HG03521 (cell line): ENCODE data around the gene NPC2.
"Not testable (repeated sequence)": the region's sequence is repeated elsewhere in the genome, so short reads cannot be mapped to it uniquely, and the experiment has no call there.

Experiments
- ATAC-seq: cut with Tn5 transposase; IDR thresholded peaks from one replicate; pipeline ENCODE4 v1.9.1; 2021; ENCODE audit warnings: mild to moderate bottlenecking, moderate library complexity; ENCODE audit not compliant: unreplicated experiment

NPC2 gene

GRCh38 chr14:74492776-74493342, at the start of gene NPC2:
NPC2 (minus strand) TSS chr14:74493305; CDS start chr14:74493274, 31 bp downstream.
- ATAC-seq: no peak

- ATAC-seq: no peak
These were observed 49.1 kb upstream of the NPC2 start for GRCh38 chr14:74542056-74542685.

GRCh38 chr14:74541225-74541624, 48.1 kb upstream of the NPC2 start:
- ATAC-seq: no peak

GRCh38 chr14:74539503-74539902, 46.4 kb upstream of the NPC2 start:
- no peak for ATAC-seq

GRCh38 chr14:74538411-74539391, 45.6 kb upstream of the NPC2 start:
- ATAC-seq: no peak

DNA sequence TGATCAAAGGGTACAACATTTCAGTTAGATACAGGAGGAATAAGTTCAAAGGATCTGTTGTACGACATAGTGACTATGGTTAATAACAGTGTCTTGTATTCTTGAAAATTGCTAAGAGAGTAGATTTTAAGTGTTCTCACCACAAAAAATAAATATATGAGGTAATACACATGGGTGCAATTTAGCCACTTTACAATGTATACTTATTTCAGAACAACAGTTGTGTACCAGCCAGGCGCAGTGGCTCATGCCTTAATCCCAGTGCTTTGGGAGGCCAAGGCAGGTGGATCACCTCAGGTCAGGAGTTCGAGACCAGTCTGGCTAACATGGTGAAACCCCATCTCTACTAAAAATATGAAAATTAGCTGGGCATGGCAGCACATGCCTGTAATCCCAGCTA, 43.2 kb upstream of the NPC2 start:
- not testable (repeated sequence) for ATAC-seq

GRCh38 chr14:74535756-74536325, 42.7 kb upstream of the NPC2 start:
- no peak for ATAC-seq

DNA sequence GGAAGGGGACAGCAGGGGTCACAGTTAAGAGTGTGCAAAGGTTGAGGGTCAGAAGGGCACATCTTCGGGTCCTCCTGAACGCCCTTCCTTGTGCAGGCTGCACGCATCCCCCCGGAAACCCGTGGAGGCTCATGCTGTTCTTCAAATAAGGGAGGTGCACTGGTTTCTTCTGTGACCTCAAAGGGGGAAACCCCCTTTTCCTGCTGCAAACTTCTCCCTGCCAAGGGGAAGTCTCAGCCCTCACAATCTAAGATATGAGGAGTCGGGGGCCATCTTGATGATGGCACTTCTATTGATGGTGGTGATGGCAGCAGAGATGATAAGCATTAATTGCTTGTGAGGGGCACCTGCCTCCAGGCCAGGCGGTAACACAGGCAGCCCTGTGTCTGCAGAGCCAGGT, 40.5 kb upstream of the NPC2 start:
- no peak for ATAC-seq

DNA sequence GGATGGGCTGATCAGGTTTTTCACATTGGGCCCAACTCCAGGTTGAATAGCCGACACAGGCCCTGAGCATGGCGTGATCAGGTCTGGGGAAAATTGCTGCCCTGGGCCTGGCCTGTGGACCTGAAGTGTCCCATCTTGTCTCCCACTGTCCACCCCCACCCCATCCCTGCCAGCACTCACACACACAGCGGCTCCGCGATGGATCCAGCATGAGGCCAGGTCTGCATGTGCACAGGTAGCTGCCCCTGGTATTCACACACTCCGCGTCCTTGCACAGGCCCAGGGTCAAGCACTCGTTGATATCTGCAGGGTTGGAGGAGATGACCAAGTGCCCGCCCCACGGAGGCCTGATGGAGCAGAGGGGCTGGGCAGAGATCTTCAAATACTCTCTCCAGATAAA, 39.1 kb upstream of the NPC2 start:
- ATAC-seq: no peak

DNA sequence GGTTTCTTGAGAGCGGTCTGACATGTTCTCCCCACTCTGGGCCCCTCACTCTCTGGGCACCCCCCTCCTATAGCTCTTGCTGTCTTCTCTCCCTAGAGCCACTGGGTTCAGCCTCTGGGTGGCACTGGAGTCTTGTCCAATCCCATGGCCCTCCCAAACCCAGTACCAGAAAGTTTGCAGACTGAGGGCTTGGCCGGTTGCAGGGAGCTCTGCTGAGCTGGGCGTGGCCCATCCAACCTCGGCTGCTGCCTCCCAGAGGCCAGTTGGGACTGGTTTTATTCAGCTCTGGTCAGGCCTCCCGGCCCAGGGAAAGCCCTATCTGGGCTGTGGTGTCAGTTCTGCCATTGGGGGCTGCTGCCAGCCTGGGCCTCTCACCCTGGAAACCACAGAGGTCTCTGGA, 38.4 kb upstream of the NPC2 start:
- no peak for ATAC-seq

- no peak for ATAC-seq
These were observed 37.9 kb upstream of the NPC2 start for GRCh38 chr14:74531006-74531405.

- no peak for ATAC-seq
These were observed 35.8 kb upstream of the NPC2 start for GRCh38 chr14:74528886-74529285.

DNA sequence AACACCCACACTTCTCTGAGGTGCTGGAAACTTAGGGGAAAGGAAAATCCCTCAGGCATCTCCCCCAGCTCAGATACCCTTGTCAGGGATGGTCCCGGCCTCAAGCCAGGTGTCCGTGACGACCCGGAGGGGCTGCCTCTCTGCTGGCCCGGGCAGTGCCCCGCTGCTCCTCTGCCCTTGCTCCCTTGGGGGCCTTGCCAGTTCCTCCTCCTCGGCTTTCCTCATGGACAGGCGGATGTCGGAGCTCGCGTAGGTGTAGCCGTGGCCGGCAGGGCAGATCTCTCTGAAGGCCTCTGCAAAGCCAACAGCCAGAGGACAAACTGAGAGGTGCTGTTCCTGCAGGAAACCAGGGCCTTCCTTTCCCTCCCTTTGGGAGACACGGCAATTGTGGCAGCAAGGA, 35.3 kb upstream of the NPC2 start:
- no peak for ATAC-seq

- ATAC-seq: no peak
These were observed 34.7 kb upstream of the NPC2 start for GRCh38 chr14:74527736-74528280.

DNA sequence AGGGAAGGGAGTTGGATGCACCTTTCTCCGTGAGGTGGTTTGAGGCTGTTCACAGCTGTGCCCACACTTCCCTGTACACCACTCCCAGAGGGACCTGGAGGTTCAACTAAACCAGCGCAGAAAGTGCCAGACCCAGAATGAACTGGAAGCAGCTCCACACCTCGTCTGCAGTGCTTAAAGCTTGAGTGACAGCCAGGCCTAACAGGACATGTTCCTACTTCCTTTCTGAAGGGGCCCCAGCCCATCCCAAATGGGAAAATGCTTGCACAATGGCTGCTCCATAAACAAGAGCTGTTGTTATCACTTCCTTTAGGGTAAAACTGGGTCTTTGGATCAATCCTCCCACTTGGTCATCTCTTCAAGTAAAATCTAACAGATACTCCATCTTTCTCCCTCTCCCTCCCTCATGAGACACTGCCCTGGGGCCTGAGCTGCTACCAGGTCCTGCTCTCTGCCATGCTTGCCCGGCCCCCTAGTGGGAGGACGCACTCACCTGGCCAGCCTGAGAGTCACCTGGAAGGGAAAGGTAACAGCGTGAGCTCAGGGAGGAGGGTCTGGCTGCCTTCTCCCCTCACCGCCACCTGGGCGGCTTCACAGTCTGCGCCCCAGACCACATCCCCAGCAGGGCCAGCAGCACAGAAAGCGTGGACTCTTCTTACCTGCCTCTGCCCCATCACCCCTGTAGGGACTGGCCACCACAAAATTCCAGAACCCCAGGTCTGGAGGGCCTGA, 33.9 kb upstream of the NPC2 start:
- ATAC-seq: no peak

DNA sequence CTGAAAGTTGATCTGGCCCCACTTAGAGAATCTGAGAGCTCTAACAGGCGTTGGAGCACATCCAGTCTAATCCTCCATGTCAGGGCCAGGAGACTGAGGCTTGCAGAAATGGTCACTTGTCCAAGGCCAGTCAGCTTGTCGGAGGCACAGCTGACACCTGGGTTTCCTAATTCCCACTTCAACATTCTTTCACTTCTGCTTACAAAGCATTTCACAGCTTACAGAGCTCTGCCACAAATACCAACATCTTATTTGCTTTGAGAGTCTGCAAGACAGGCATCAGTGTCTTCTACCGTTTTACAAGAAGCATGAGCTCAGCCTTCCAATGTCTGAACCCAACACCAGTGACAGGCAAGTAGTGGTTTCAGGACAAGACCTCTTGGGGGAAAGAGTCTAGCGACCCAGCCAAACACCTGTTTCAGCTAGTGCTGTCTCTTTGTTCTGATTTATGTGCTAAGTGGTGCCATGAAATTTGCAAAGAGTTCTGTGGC, 32.3 kb upstream of the NPC2 start:
- no peak for ATAC-seq

- ATAC-seq: no peak
These were observed 31.7 kb upstream of the NPC2 start for GRCh38 chr14:74524812-74525135.

DNA sequence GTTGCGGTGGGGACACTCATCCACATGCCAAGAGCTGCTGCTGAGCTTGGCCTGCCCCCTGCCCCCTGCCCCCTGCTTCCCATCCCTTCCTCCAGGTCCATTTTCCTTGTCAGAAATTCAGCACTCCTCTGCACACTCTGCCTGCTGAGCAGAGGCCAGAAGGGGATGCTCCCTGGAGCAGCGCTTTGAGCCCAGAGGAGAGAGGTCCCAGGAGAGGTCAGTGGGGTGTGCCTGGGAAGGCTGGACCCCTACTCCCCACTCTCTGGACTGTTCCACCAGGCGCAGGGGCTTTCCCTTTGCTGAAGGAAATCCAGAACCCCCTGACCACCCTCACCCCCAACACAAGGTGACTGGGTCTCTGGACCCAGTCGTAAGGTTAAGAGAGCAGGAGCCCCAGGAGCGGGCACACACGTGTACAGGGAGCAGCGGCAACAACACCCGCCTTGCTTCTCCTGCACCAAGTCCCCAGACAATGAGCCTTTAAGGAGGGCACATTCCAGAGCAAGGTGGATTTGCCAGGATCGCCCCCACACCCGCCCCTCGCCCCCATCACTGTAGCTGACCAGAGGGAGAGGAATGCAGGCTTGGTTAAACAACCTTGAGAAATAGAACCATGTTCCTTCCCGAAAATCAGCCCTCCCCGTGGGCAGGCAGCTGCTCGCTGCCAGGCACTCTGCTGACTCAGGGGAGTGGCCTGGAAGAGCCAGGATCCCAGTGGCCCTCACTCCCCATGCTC, 31.1 kb upstream of the NPC2 start:
- no peak for ATAC-seq

GRCh38 chr14:74522740-74523139, 29.6 kb upstream of the NPC2 start:
- ATAC-seq: no peak

GRCh38 chr14:74521756-74522155, 28.7 kb upstream of the NPC2 start:
- ATAC-seq: no peak
